ENCODE results near the gene SOBP. TPM values are rescaled to one million over a fixed set of nuclear protein-coding genes. Genes with fewer than 3 reads are reported as not detected.

The SOBP gene
- total RNA-seq, 2 experiments from 2014 or later: 0.05 to 0.17 TPM

GRCh38 chr6:107606407-107606806 lies 116.5 kb downstream of the SOBP start:
- no peak overlapping the region for H3K27ac ChIP-seq (ENCODE audit: low read depth in 1 of 2, low read length in 2 of 2)
- Mint-ChIP-seq H3K27me3 (peaks cover 12% of the 10 kb centered on the region), H3K27ac (no peak overlapping the region), H3K4me3 (no peak overlapping the region), H3K9me3 (no peaks in the 10 kb centered on the region), H3K36me3 (ENCODE audit: low read depth) (no peaks in the 10 kb centered on the region), H3K4me1 (ENCODE audit: low read depth) (no peaks in the 10 kb centered on the region)
- no peak overlapping the region for H3K4me3 ChIP-seq (ENCODE audit: low read length)
- H3K36me3 ChIP-seq (ENCODE audit: insufficient read depth, low read length): no peaks in the 10 kb centered on the region
- intact Hi-C loops (cut with DNase I, micrococcal nuclease): no loop called here
- H3K4me1 ChIP-seq (ENCODE audit: insufficient read depth, low read length): no peaks in the 10 kb centered on the region
- DNase-seq (no peak), ATAC-seq (ENCODE audit: poor library complexity) (no peak)
- ChIA-PET CTCF (no interaction called here), POLR2A (no interaction called here)
- no peaks in the 10 kb centered on the region for H3K27me3 ChIP-seq (ENCODE audit: control insufficient read depth in 1 of 2, insufficient read depth in 2 of 2, low read length in 2 of 2)
- no peak for TF ChIP-seq CTCF (IDR thresholded peaks at IDR 0.05)
- no peaks in the 10 kb centered on the region for H3K9me3 ChIP-seq (ENCODE audit: control insufficient read depth in 1 of 2, insufficient read depth in 1 of 2, low read length in 2 of 2)

- ATAC-seq (ENCODE audit: poor library complexity): no peak
- Mint-ChIP-seq H3K36me3 (ENCODE audit: low read depth) (no peaks in the 10 kb centered on the region), H3K9me3 (no peaks in the 10 kb centered on the region), H3K27ac (no peak overlapping the region), H3K27me3 (peaks cover 12% of the 10 kb centered on the region), H3K4me3 (no peak overlapping the region), H3K4me1 (ENCODE audit: low read depth) (no peaks in the 10 kb centered on the region)
- intact Hi-C loops (cut with DNase I, micrococcal nuclease): no loop called here
- Histone ChIP-seq H3K4me1 (ENCODE audit: insufficient read depth, low read length) (no peaks in the 10 kb centered on the region), H3K27me3 (ENCODE audit: control insufficient read depth in 1 of 2, insufficient read depth in 2 of 2, low read length in 2 of 2) (no peaks in the 10 kb centered on the region), H3K9me3 (ENCODE audit: control insufficient read depth in 1 of 2, insufficient read depth in 1 of 2, low read length in 2 of 2) (no peaks in the 10 kb centered on the region), H3K27ac (ENCODE audit: low read depth in 1 of 2, low read length in 2 of 2) (no peak overlapping the region), H3K36me3 (ENCODE audit: insufficient read depth, low read length) (no peaks in the 10 kb centered on the region), H3K4me3 (ENCODE audit: low read length) (no peak overlapping the region)
- CTCF ChIA-PET: no interaction called here
- no peak for TF ChIP-seq CTCF (IDR thresholded peaks at IDR 0.05)
- no peak for DNase-seq
- POLR2A ChIA-PET: no interaction called here
Measured at GRCh38 chr6:107607116-107607515, 117.2 kb downstream of the SOBP start.

- intact Hi-C loops (cut with DNase I, micrococcal nuclease): no loop called here
- H3K4me3 Mint-ChIP-seq: no peak overlapping the region
- no peak for ATAC-seq (ENCODE audit: poor library complexity)
- no peaks in the 10 kb centered on the region for H3K4me1 ChIP-seq (ENCODE audit: insufficient read depth, low read length)
- no peak overlapping the region for H3K4me3 ChIP-seq (ENCODE audit: low read length)
- peaks cover 12% of the 10 kb centered on the region for H3K27me3 Mint-ChIP-seq
- ChIA-PET POLR2A (no interaction called here), CTCF (no interaction called here)
- no peak for TF ChIP-seq CTCF (IDR thresholded peaks at IDR 0.05)
- DNase-seq: no peak
- H3K9me3 Mint-ChIP-seq: no peaks in the 10 kb centered on the region
- no peaks in the 10 kb centered on the region for H3K4me1 Mint-ChIP-seq (ENCODE audit: low read depth)
- H3K36me3 Mint-ChIP-seq (ENCODE audit: low read depth): no peaks in the 10 kb centered on the region
- H3K27ac ChIP-seq (ENCODE audit: low read depth in 1 of 2, low read length in 2 of 2): no peak overlapping the region
- H3K27me3 ChIP-seq (ENCODE audit: control insufficient read depth in 1 of 2, insufficient read depth in 2 of 2, low read length in 2 of 2): no peaks in the 10 kb centered on the region
- no peak overlapping the region for H3K27ac Mint-ChIP-seq
- H3K36me3 ChIP-seq (ENCODE audit: insufficient read depth, low read length): no peaks in the 10 kb centered on the region
- no peaks in the 10 kb centered on the region for H3K9me3 ChIP-seq (ENCODE audit: control insufficient read depth in 1 of 2, insufficient read depth in 1 of 2, low read length in 2 of 2)
Measured at GRCh38 chr6:107611094-107611810, 121.3 kb downstream of the SOBP start.
